Measurements from ENCODE around the gene PRPF19. TPM values are rescaled to one million over a fixed set of nuclear protein-coding genes. Genes with fewer than 3 reads are reported as not detected.

The PRPF19 gene
- total RNA-seq, 1 donor from 2014 or later: 61.9 TPM

GRCh38 chr11:60947700-60948099 is 41.3 kb upstream of the PRPF19 start:
- H3K27ac ChIP-seq (ENCODE audit: low read depth, low read length): no peak overlapping the region
- Mint-ChIP-seq H3K36me3 (ENCODE audit: low read depth, unreplicated experiment) (peaks cover 17% of the 10 kb centered on the region), H3K9me3 (ENCODE audit: unreplicated experiment) (no peaks in the 10 kb centered on the region), H3K4me3 (ENCODE audit: unreplicated experiment) (no peak overlapping the region), H3K27me3 (ENCODE audit: low read depth, unreplicated experiment) (peaks cover 27% of the 10 kb centered on the region), H3K4me1 (ENCODE audit: low read depth, unreplicated experiment) (peaks cover 19% of the 10 kb centered on the region), H3K27ac (ENCODE audit: unreplicated experiment) (no peak overlapping the region)
- no peaks in the 10 kb centered on the region for H3K79me2 ChIP-seq (ENCODE audit: insufficient read depth, low read length)
- no peak for FAIRE-seq
- H4K20me1 ChIP-seq (ENCODE audit: insufficient read depth, low read length): no peaks in the 10 kb centered on the region
- no peak overlapping the region for H3K4me2 ChIP-seq (ENCODE audit: low read length)
- no peak for TF ChIP-seq EZH2 (IDR thresholded peaks at IDR 0.05; ENCODE audit: insufficient read depth, low read length)
- DNase-seq (ENCODE audit: low read depth): no peak
- no peak overlapping the region for H3K9ac ChIP-seq (ENCODE audit: low read length)
- no peak overlapping the region for H2AFZ ChIP-seq (ENCODE audit: low read depth, low read length)
- H3K4me1 ChIP-seq (ENCODE audit: insufficient read depth, low read length): peaks cover 4% of the 10 kb centered on the region
- H3K4me3 ChIP-seq (ENCODE audit: insufficient read depth, low read depth, low read length): no peak overlapping the region
- H3K9me3 ChIP-seq (ENCODE audit: insufficient read depth, low read depth, low read length): no peaks in the 10 kb centered on the region
- H3K27me3 ChIP-seq (ENCODE audit: insufficient read depth, low read length): peaks cover 24% of the 10 kb centered on the region
- H3K36me3 ChIP-seq (ENCODE audit: insufficient read depth, low read length): no peaks in the 10 kb centered on the region

GRCh38 chr11:60946601-60947264 is 40.3 kb upstream of the PRPF19 start:
- H3K4me2 ChIP-seq (ENCODE audit: low read length): no peak overlapping the region
- no peak overlapping the region for H3K4me3 Mint-ChIP-seq (ENCODE audit: unreplicated experiment)

GRCh38 chr11:60945295-60945667 is 38.9 kb upstream of the PRPF19 start:
- Mint-ChIP-seq H3K36me3 (ENCODE audit: low read depth, unreplicated experiment) (peaks cover 28% of the 10 kb centered on the region), H3K27me3 (ENCODE audit: low read depth, unreplicated experiment) (peaks cover 20% of the 10 kb centered on the region), H3K4me3 (ENCODE audit: unreplicated experiment) (no peak overlapping the region), H3K27ac (ENCODE audit: unreplicated experiment) (no peak overlapping the region), H3K4me1 (ENCODE audit: low read depth, unreplicated experiment) (peaks cover 16% of the 10 kb centered on the region), H3K9me3 (ENCODE audit: unreplicated experiment) (no peaks in the 10 kb centered on the region)
- FAIRE-seq: no peak
- H3K79me2 ChIP-seq (ENCODE audit: insufficient read depth, low read length): no peaks in the 10 kb centered on the region
- H3K4me2 ChIP-seq (ENCODE audit: low read length): no peak overlapping the region
- no peaks in the 10 kb centered on the region for H3K36me3 ChIP-seq (ENCODE audit: insufficient read depth, low read length)
- no peaks in the 10 kb centered on the region for H4K20me1 ChIP-seq (ENCODE audit: insufficient read depth, low read length)
- no peaks in the 10 kb centered on the region for H3K9me3 ChIP-seq (ENCODE audit: insufficient read depth, low read depth, low read length)
- H2AFZ ChIP-seq (ENCODE audit: low read depth, low read length): no peak overlapping the region
- H3K9ac ChIP-seq (ENCODE audit: low read length): no peak overlapping the region
- no peak overlapping the region for H3K4me3 ChIP-seq (ENCODE audit: insufficient read depth, low read depth, low read length)
- DNase-seq (ENCODE audit: low read depth): no peak
- H3K27ac ChIP-seq (ENCODE audit: low read depth, low read length): no peak overlapping the region
- peaks cover 19% of the 10 kb centered on the region for H3K27me3 ChIP-seq (ENCODE audit: insufficient read depth, low read length)
- no peak for TF ChIP-seq EZH2 (IDR thresholded peaks at IDR 0.05; ENCODE audit: insufficient read depth, low read length)
- no peak for TF ChIP-seq CTCF (IDR thresholded peaks at IDR 0.05; ENCODE audit: insufficient read depth, low read depth, low read length)
- no peaks in the 10 kb centered on the region for H3K4me1 ChIP-seq (ENCODE audit: insufficient read depth, low read length)

More at GRCh38 chr11:60946601-60947264, 40.3 kb upstream of the PRPF19 start:
- Histone ChIP-seq H3K4me3 (ENCODE audit: insufficient read depth, low read depth, low read length) (no peak overlapping the region), H3K36me3 (ENCODE audit: insufficient read depth, low read length) (no peaks in the 10 kb centered on the region), H3K9me3 (ENCODE audit: insufficient read depth, low read depth, low read length) (no peaks in the 10 kb centered on the region), H3K79me2 (ENCODE audit: insufficient read depth, low read length) (no peaks in the 10 kb centered on the region), H3K27me3 (ENCODE audit: insufficient read depth, low read length) (peaks cover 24% of the 10 kb centered on the region), H3K9ac (ENCODE audit: low read length) (no peak overlapping the region), H4K20me1 (ENCODE audit: insufficient read depth, low read length) (no peaks in the 10 kb centered on the region), H2AFZ (ENCODE audit: low read depth, low read length) (no peak overlapping the region), H3K4me1 (ENCODE audit: insufficient read depth, low read length) (no peaks in the 10 kb centered on the region), H3K27ac (ENCODE audit: low read depth, low read length) (no peak overlapping the region)
- no peak for TF ChIP-seq EZH2 (IDR thresholded peaks at IDR 0.05; ENCODE audit: insufficient read depth, low read length)
- TF ChIP-seq CTCF (IDR thresholded peaks at IDR 0.05; ENCODE audit: insufficient read depth, low read depth, low read length): no peak
- Mint-ChIP-seq H3K27me3 (ENCODE audit: low read depth, unreplicated experiment) (peaks cover 24% of the 10 kb centered on the region), H3K27ac (ENCODE audit: unreplicated experiment) (no peak overlapping the region), H3K9me3 (ENCODE audit: unreplicated experiment) (no peaks in the 10 kb centered on the region), H3K36me3 (ENCODE audit: low read depth, unreplicated experiment) (peaks cover 17% of the 10 kb centered on the region), H3K4me1 (ENCODE audit: low read depth, unreplicated experiment) (peaks cover 16% of the 10 kb centered on the region)
- DNase-seq (ENCODE audit: low read depth): no peak
- no peak for FAIRE-seq

Data from astrocyte (in vitro differentiated cells and primary cell).